Vagina (tissue), 2 donors: Measurements from ENCODE around the gene TMEM163.

Experiments used
- CTCF ChIP-seq, 3 experiments: fragments of 450-650 bp in 2 of 3; fragments of 200-600 bp in 1 of 3; sonication (generic) in 1 of 3; IDR thresholded peaks; one replicate each; pipeline ENCODE4 v1.5.1; 2017 to 2019; ENCODE audit warnings: antibody characterized with exemption in 3 of 3, mild to moderate bottlenecking in 2 of 3, moderate library complexity in 2 of 3
- POLR2A ChIP-seq, 2 donors: fragments of 450-650 bp; IDR thresholded peaks; one replicate each; pipeline ENCODE4 v1.6.1; 2017; ENCODE audit warnings: antibody characterized with exemption in 2 of 2, mild to moderate bottlenecking in 2 of 2, moderate library complexity in 2 of 2
- POLR2AphosphoS5 ChIP-seq, 2 donors: sonication (generic); formaldehyde crosslinking; IDR thresholded peaks; one replicate each; pipeline ENCODE4 v1.9.0; 2017; ENCODE audit warnings: antibody characterized with exemption in 2 of 2, mild to moderate bottlenecking in 2 of 2, low read depth in 1 of 2; ENCODE audit not compliant: insufficient read depth in 1 of 2

- TF ChIP-seq CTCF (IDR thresholded peaks at IDR 0.05) = no peak
- no peak for TF ChIP-seq POLR2A (IDR thresholded peaks at IDR 0.05)
- TF ChIP-seq POLR2AphosphoS5 (IDR thresholded peaks at IDR 0.05; ENCODE audit: insufficient read depth in 1 of 2, low read depth in 1 of 2) = no peak
Observed at GRCh38 chr2:134592377-134592776, 126.4 kb downstream of the TMEM163 start.
